GM23338 (cell line): ENCODE results near the gene ROR1. TPM values are rescaled to one million over a fixed set of nuclear protein-coding genes. Genes with fewer than 3 reads are reported as not detected.

Experiments used
- ATAC-seq: fragments of 200-7000 bp; cut with Tn5 transposase; 3 replicates; pipeline ENCODE4 v1.9.1; 2020
- DNase-seq: peaks from one replicate; pipeline ENCODE4 v3.0.0-alpha.2; 2015; ENCODE audit warnings: low spot score
- H2AFZ ChIP-seq: fragments of 200-600 bp; sonication (generic); 2 replicates; pipeline ENCODE4 v1.8.0; 2016; ENCODE audit warnings: antibody characterized with exemption, mild to moderate bottlenecking, moderate library complexity
- H3F3A ChIP-seq: fragments of 200-600 bp; sonication (generic); replicated peaks from 2 replicates; pipeline ENCODE4 v1.8.0; 2017; ENCODE audit warnings: antibody characterized with exemption, mixed run types, low read depth
- H3K27ac ChIP-seq: fragments of 200-600 bp; sonication (generic); 2 replicates; pipeline ENCODE4 v1.6.1; 2016; ENCODE audit warnings: low read depth
- H3K27me3 ChIP-seq: fragments of 200-600 bp; sonication (generic); 2 replicates; pipeline ENCODE4 v1.8.0; 2016; ENCODE audit warnings: mild to moderate bottlenecking, mixed run types, moderate library complexity; ENCODE audit not compliant: insufficient read depth
- H3K36me3 ChIP-seq: fragments of 200-600 bp; sonication (generic); 2 replicates; pipeline ENCODE4 v1.8.0; 2016; ENCODE audit warnings: mild to moderate bottlenecking; ENCODE audit not compliant: insufficient read depth
- H3K4me1 ChIP-seq: fragments of 200-600 bp; sonication (generic); 2 replicates; pipeline ENCODE4 v1.8.0; 2016; ENCODE audit warnings: mild to moderate bottlenecking, moderate library complexity; ENCODE audit not compliant: insufficient read depth
- H3K4me2 ChIP-seq: fragments of 200-600 bp; sonication (generic); 2 replicates; pipeline ENCODE4 v1.7.1; 2017; ENCODE audit warnings: mixed run types
- H3K4me3 ChIP-seq: fragments of 200-600 bp; sonication (generic); 2 replicates; pipeline ENCODE4 v1.6.1; 2016; ENCODE audit warnings: mixed run types
- H3K79me2 ChIP-seq: fragments of 200-600 bp; sonication (generic); replicated peaks from 2 replicates; pipeline ENCODE4 v1.8.0; 2017; ENCODE audit warnings: mild to moderate bottlenecking; ENCODE audit not compliant: insufficient read depth
- H3K9me2 ChIP-seq: fragments of 200-600 bp; sonication (generic); 2 replicates; pipeline ENCODE4 v1.8.0; 2017; ENCODE audit not compliant: insufficient read depth
- H4K20me1 ChIP-seq: fragments of 200-600 bp; sonication (generic); replicated peaks from 2 replicates; pipeline ENCODE4 v1.8.0; 2017; ENCODE audit warnings: mild to moderate bottlenecking; ENCODE audit not compliant: insufficient read depth
- H3K27ac Mint-ChIP-seq: 2 replicates; pipeline ENCODE4 v1.8.0; 2020; ENCODE audit warnings: inconsistent platforms, mild to moderate bottlenecking, moderate library complexity, mixed read lengths
- H3K27me3 Mint-ChIP-seq: 3 replicates; pipeline ENCODE4 v1.8.0; 2022; ENCODE audit warnings: low read depth, mild to moderate bottlenecking, moderate library complexity, mixed read lengths, inconsistent platforms; ENCODE audit not compliant: insufficient read depth, poor library complexity
- H3K36me3 Mint-ChIP-seq: 3 replicates; pipeline ENCODE4 v1.8.0; 2021; ENCODE audit warnings: low read depth, mild to moderate bottlenecking, inconsistent platforms, moderate library complexity, mixed read lengths
- H3K4me1 Mint-ChIP-seq: 3 replicates; pipeline ENCODE4 v1.8.0; 2020; ENCODE audit warnings: mild to moderate bottlenecking, inconsistent platforms, mixed read lengths
- H3K4me3 Mint-ChIP-seq: 3 replicates; pipeline ENCODE4 v1.8.0; 2021; ENCODE audit warnings: moderate library complexity, mild to moderate bottlenecking, inconsistent platforms, mixed read lengths
- H3K9me3 Mint-ChIP-seq: 3 replicates; pipeline ENCODE4 v1.8.0; 2020; ENCODE audit warnings: moderate library complexity, mild to moderate bottlenecking, inconsistent platforms, mixed read lengths
- CREB1 ChIP-seq: fragments of 250-450 bp; sonication (Bioruptor Pico); IDR thresholded peaks from 2 replicates; pipeline ENCODE4 v1.5.0; 2020; ENCODE audit warnings: low read depth, mild to moderate bottlenecking, moderate library complexity
- EZH2 ChIP-seq: fragments of 200-600 bp; sonication (generic); IDR thresholded peaks from one replicate; pipeline ENCODE4 v1.8.0; 2017; ENCODE audit warnings: antibody characterized with exemption, mild to moderate bottlenecking, low read depth; ENCODE audit not compliant: unreplicated experiment
- EZH2phosphoT487 ChIP-seq: fragments of 200-600 bp; sonication (generic); IDR thresholded peaks from one replicate; pipeline ENCODE4 v1.8.1; 2018; ENCODE audit warnings: antibody characterized with exemption; ENCODE audit not compliant: unreplicated experiment
- JUNB ChIP-seq: IDR thresholded peaks from one replicate; pipeline ENCODE4 v1.6.1; 2016; ENCODE audit warnings: antibody characterized with exemption; ENCODE audit not compliant: unreplicated experiment
- NANOG ChIP-seq: IDR thresholded peaks from 2 replicates; pipeline ENCODE4 v1.6.1; 2016; ENCODE audit warnings: antibody characterized with exemption, borderline replicate concordance
- POLR2AphosphoS5 ChIP-seq: IDR thresholded peaks from 2 replicates; pipeline ENCODE4 v1.6.1; 2016; ENCODE audit warnings: antibody characterized with exemption, low read depth
- STAT1 ChIP-seq: IDR thresholded peaks from one replicate; pipeline ENCODE4 v1.6.1; 2016; ENCODE audit warnings: antibody characterized with exemption; ENCODE audit not compliant: unreplicated experiment
- ZNF114 ChIP-seq: fragments of 250-450 bp; sonication (Bioruptor Pico); IDR thresholded peaks from 2 replicates; pipeline ENCODE4 v1.5.0; 2020; ENCODE audit warnings: mild to moderate bottlenecking, moderate library complexity
- ZNF331 ChIP-seq: fragments of 250-450 bp; sonication (Bioruptor Pico); IDR thresholded peaks from 2 replicates; pipeline ENCODE4 v1.5.0; 2020; ENCODE audit warnings: low read depth, mild to moderate bottlenecking, moderate library complexity
- polyA plus RNA-seq: library from polyadenylated mRNA; unstranded; fragments of >200 nt; fragmentation: Nextera tagmentation; extraction: Ambion mirVana; gene quantifications from 2 replicates; pipeline ENCODE4 v1.2.1, GENCODE V29; 2016
- total RNA-seq: library from RNA; depleted of rRNA; stranded (reverse); fragments of >200 nt; shearing (Covaris generic); gene quantifications from 2 replicates; pipeline ENCODE4 v1.2.3, GENCODE V29; 2014
- TF ChIP-seq, protein P1 (sequence below): IDR thresholded peaks from one replicate; pipeline ENCODE4 v1.6.1; 2018; ENCODE audit warnings: antibody characterized with exemption; ENCODE audit not compliant: unreplicated experiment
- TF ChIP-seq, protein P2 (sequence below): IDR thresholded peaks from 2 replicates; pipeline ENCODE4 v1.6.1; 2016; ENCODE audit warnings: antibody characterized with exemption
- TF ChIP-seq, protein P3 (sequence below), 2 experiments: fragments of 200-600 bp in 1 of 2; sonication (generic) in 1 of 2; conservative IDR thresholded peaks; 2 replicates each; pipeline versions ENCODE4 v1.5.1 to v1.6.1; 2016 to 2017; ENCODE audit warnings: antibody characterized with exemption in 2 of 2, low read depth in 2 of 2, mild to moderate bottlenecking in 2 of 2, moderate library complexity in 1 of 2

The ROR1 gene
- total and polyA plus RNA-seq, 2 experiments from 2014 or later = 59.7 to 96.0 TPM

DNA sequence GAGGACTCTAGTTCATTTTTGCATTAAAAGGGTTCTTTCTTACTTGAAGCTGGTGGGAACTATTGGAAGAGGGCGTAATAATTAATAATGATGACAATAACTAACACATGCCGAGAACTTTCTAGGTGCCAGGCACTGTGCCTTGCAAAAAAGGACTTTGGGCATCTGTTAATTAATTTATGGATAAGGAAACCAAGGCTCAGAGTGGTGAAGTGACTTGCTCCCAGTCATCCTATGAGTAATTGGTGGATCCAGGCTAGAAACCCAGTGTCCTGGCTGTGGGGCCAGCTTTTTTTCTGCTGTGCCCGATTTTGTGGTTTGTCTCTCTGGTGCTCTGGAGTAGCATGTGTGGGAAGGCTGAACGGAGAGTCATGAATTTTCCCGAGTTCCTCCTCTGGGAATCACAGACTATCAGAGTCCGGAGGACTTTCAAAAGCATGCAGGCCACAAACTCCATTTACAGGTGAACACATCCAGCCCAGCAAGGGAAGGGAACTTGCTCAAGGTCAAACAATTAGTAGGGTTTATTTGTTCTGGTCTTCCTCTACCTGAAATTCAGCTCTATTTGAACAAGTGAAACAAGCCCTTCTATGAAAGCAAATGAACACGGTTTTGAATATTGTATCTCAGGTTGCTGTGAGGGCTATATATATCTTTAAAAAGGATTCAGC lies 23.4 kb downstream of the ROR1 start (continued):
- TF ChIP-seq EZH2 (no peak), EZH2phosphoT487 (no peak), NANOG (no peak), ZNF331 (CRISPR knock-in tag) (no peak)
- TF ChIP-seq, protein P1, sequence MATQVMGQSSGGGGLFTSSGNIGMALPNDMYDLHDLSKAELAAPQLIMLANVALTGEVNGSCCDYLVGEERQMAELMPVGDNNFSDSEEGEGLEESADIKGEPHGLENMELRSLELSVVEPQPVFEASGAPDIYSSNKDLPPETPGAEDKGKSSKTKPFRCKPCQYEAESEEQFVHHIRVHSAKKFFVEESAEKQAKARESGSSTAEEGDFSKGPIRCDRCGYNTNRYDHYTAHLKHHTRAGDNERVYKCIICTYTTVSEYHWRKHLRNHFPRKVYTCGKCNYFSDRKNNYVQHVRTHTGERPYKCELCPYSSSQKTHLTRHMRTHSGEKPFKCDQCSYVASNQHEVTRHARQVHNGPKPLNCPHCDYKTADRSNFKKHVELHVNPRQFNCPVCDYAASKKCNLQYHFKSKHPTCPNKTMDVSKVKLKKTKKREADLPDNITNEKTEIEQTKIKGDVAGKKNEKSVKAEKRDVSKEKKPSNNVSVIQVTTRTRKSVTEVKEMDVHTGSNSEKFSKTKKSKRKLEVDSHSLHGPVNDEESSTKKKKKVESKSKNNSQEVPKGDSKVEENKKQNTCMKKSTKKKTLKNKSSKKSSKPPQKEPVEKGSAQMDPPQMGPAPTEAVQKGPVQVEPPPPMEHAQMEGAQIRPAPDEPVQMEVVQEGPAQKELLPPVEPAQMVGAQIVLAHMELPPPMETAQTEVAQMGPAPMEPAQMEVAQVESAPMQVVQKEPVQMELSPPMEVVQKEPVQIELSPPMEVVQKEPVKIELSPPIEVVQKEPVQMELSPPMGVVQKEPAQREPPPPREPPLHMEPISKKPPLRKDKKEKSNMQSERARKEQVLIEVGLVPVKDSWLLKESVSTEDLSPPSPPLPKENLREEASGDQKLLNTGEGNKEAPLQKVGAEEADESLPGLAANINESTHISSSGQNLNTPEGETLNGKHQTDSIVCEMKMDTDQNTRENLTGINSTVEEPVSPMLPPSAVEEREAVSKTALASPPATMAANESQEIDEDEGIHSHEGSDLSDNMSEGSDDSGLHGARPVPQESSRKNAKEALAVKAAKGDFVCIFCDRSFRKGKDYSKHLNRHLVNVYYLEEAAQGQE = no peak
- TF ChIP-seq, protein P2, sequence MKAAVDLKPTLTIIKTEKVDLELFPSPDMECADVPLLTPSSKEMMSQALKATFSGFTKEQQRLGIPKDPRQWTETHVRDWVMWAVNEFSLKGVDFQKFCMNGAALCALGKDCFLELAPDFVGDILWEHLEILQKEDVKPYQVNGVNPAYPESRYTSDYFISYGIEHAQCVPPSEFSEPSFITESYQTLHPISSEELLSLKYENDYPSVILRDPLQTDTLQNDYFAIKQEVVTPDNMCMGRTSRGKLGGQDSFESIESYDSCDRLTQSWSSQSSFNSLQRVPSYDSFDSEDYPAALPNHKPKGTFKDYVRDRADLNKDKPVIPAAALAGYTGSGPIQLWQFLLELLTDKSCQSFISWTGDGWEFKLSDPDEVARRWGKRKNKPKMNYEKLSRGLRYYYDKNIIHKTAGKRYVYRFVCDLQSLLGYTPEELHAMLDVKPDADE = no peak

DNA sequence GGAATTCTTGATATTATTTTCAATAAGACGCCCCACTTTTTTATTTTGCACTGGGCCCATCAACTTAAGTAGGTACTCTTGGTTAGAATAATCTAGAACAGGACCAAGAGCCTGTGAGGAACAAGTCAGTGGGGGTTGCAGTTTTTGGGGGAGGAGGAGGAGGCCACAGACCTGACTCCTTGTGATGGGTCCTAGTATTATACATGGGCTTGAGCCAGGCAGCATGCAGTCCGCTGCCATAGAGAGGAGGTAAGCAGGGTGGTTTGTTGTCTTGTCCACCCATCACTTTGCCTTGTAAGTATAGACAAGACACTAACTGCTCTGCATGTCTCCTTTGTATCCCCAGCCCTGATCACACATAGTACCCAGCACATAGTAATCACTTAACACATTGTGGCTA lies 24.5 kb downstream of the ROR1 start:
- no peak overlapping the region for H3K4me3 ChIP-seq
- Mint-ChIP-seq H3K27ac (peak overlapping the region; percentile 15; the same call in 1 of the 2 replicates), H3K4me1 (peaks cover 88% of the 10 kb centered on the region), H3K4me3 (no peak overlapping the region), H3K36me3 (peaks cover 4% of the 10 kb centered on the region; the same call in 2 of the 3 replicates), H3K9me3 (no peaks in the 10 kb centered on the region), H3K27me3 (peaks cover 17% of the 10 kb centered on the region)
- no peak overlapping the region for H2AFZ ChIP-seq
- peaks cover 93% of the 10 kb centered on the region for H3K4me1 ChIP-seq
- no peak for ATAC-seq
- no peaks in the 10 kb centered on the region for H3K27me3 ChIP-seq
- no peak for DNase-seq
- H3K9me2 ChIP-seq = no peaks in the 10 kb centered on the region
- H3K27ac ChIP-seq = no peak overlapping the region
- H3K79me2 ChIP-seq = peaks cover 100% of the 10 kb centered on the region
- TF ChIP-seq, protein P1 = no peak
- TF ChIP-seq EZH2 (no peak), STAT1 (no peak), CREB1 (no peak), NANOG (no peak), POLR2AphosphoS5 (no peak), JUNB (no peak), ZNF114 (CRISPR knock-in tag) (no peak)
- TF ChIP-seq, protein P3, sequence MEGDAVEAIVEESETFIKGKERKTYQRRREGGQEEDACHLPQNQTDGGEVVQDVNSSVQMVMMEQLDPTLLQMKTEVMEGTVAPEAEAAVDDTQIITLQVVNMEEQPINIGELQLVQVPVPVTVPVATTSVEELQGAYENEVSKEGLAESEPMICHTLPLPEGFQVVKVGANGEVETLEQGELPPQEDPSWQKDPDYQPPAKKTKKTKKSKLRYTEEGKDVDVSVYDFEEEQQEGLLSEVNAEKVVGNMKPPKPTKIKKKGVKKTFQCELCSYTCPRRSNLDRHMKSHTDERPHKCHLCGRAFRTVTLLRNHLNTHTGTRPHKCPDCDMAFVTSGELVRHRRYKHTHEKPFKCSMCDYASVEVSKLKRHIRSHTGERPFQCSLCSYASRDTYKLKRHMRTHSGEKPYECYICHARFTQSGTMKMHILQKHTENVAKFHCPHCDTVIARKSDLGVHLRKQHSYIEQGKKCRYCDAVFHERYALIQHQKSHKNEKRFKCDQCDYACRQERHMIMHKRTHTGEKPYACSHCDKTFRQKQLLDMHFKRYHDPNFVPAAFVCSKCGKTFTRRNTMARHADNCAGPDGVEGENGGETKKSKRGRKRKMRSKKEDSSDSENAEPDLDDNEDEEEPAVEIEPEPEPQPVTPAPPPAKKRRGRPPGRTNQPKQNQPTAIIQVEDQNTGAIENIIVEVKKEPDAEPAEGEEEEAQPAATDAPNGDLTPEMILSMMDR (conservative IDR thresholded peaks at IDR 0.05; ENCODE audit: low read depth in 2 of 2) = no peak
- no peak overlapping the region for H3K4me2 ChIP-seq
- peaks cover 24% of the 10 kb centered on the region for H4K20me1 ChIP-seq
- no peaks in the 10 kb centered on the region for H3K36me3 ChIP-seq
- H3F3A ChIP-seq = 0 out of 2 replicates have a peak, but pooled peaks cover 3% of the 10 kb centered on the region
